Thymus (tissue), 11 donors: ENCODE results near the gene SCYGR8. TPM values are rescaled to one million over a fixed set of nuclear protein-coding genes. Genes with fewer than 3 reads are reported as not detected.

ENCODE experiments used
- DNase-seq, 9 donors: peaks; one replicate each; pipeline ENCODE4 v3.0.0-alpha.2; 2013; ENCODE audit warnings: low spot score in 9 of 9, low read depth in 6 of 9, missing footprints in 1 of 9
- H3K27ac ChIP-seq, 2 donors: one replicate each; pipeline ENCODE4 v1.5.1; 2013; ENCODE audit warnings: control low read depth in 1 of 2, low read depth in 1 of 2, low read length in 1 of 2, mild to moderate bottlenecking in 1 of 2, moderate library complexity in 1 of 2
- H3K27me3 ChIP-seq, 2 donors: one replicate each; pipeline ENCODE4 v1.5.1; 2013; ENCODE audit warnings: low read length in 1 of 2; ENCODE audit not compliant: control insufficient read depth in 2 of 2, insufficient read depth in 1 of 2
- H3K36me3 ChIP-seq, 2 donors: one replicate each; pipeline ENCODE4 v1.5.1; 2013; ENCODE audit warnings: low read length in 1 of 2, mild to moderate bottlenecking in 1 of 2, moderate library complexity in 1 of 2; ENCODE audit not compliant: control insufficient read depth in 2 of 2, insufficient read depth in 2 of 2
- H3K4me1 ChIP-seq, 2 donors: one replicate each; pipeline ENCODE4 v1.5.1; 2013; ENCODE audit warnings: low read length in 2 of 2; ENCODE audit not compliant: control insufficient read depth in 2 of 2, insufficient read depth in 2 of 2
- H3K4me3 ChIP-seq, 2 donors: one replicate each; pipeline ENCODE4 v1.5.1; 2013; ENCODE audit warnings: low read length in 2 of 2, control low read depth in 1 of 2, mild to moderate bottlenecking in 1 of 2
- H3K9me3 ChIP-seq, 2 donors: one replicate each; pipeline ENCODE4 v1.5.1; 2013; ENCODE audit warnings: low read length in 1 of 2, mild to moderate bottlenecking in 1 of 2; ENCODE audit not compliant: control insufficient read depth in 2 of 2, insufficient read depth in 1 of 2
- WGBS: extraction: QIAGEN DNeasy Blood & Tissue Kit; methylation state at CpG from one replicate; pipeline ENCODE4 v1.1.7; 2013; 5-methylcytosine and 5-hydroxymethylcytosine counted together
- polyA plus RNA-seq: library from polyadenylated mRNA; stranded (reverse); fragments of 200-250 nt; gene quantifications from one replicate; pipeline ENCODE4 v1.2.3, GENCODE V29; 2013
- total RNA-seq: library from RNA; stranded (reverse); fragments of 120-200 nt; gene quantifications from one replicate; pipeline ENCODE4 v1.2.4, GENCODE V29; 2013
- donor health status: healthy.

Gene SCYGR8
- total and polyA plus RNA-seq, 2 donors, result not detected

DNA sequence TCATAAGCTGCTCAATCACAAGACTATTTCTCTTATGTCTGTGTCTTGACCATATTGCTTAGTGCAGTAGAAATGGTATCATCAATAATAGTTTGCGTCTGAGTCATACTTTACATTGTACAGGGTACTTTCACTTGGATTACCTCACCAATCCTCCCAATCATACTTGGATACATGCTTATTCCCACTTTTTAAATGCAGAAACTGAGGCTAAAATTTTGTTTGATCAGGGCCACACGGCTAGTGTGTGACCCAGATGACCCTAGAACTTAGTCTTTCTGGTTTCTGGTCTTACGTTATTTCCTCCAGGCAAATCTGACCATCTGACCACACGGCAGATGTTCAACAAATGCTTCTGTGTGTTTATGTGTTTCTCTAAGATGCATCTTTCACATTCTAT is 44.1 kb downstream of the SCYGR8 start:
- Histone ChIP-seq H3K9me3 (no peaks in the 10 kb centered on the region), H3K36me3 (no peaks in the 10 kb centered on the region), H3K4me1 (no peaks in the 10 kb centered on the region), H3K27ac (no peak overlapping the region), H3K27me3 (no peaks in the 10 kb centered on the region), H3K4me3 (no peak overlapping the region)
- DNase-seq, result no peak
- 90% methylated on average over 4 of the region's 4 CpGs for WGBS

DNA sequence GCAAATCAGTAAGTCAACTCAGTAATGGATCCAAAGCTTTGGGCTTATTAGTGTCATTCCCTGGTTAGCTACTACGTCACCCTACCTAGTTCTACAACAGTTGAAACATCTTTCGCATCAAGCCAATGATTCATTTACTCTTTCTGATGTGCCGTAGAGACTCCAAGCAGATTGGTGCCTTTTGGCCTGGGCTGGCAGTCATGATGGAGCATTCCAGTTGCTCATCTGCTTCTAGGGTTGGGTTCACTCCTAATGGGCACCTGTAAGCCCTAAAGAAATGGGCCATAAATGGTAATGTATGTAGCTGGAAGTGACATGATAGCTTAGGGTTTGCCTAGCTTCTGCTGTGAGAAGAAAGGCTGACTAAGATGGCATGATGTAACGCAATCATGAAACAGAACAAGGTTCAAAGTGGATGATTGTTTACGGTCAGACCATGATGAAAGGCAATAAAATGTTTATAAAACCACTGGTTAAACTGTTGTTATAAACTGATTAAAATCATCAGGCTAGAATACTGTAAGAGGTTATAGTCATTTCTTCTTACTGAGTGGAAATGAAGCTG is 47.5 kb downstream of the SCYGR8 start:
- Histone ChIP-seq H3K4me1 (no peaks in the 10 kb centered on the region), H3K4me3 (no peak overlapping the region), H3K36me3 (no peaks in the 10 kb centered on the region), H3K9me3 (no peaks in the 10 kb centered on the region), H3K27ac (no peak overlapping the region), H3K27me3 (no peaks in the 10 kb centered on the region)
- WGBS, result 95% methylated on average over 5 of the region's 5 CpGs
- DNase-seq, result no peak

Other genes with a start within 250 kb of the SCYGR8 start
- gene SCYGR2, start 147.0 kb upstream of the SCYGR8 start, total RNA-seq, result not detected
- not detected for gene SCYGR2, start 147.0 kb upstream of the SCYGR8 start, polyA plus RNA-seq
- not detected for gene SCYGR3, start 131.1 kb upstream of the SCYGR8 start, total RNA-seq
- gene SCYGR3, start 131.1 kb upstream of the SCYGR8 start, polyA plus RNA-seq, result not detected
- not detected for gene SCYGR4, start 128.4 kb upstream of the SCYGR8 start, total RNA-seq
- gene SCYGR4, start 128.4 kb upstream of the SCYGR8 start, polyA plus RNA-seq, result not detected
- not detected for gene SCYGR5, start 79.1 kb upstream of the SCYGR8 start, total RNA-seq
- not detected for gene SCYGR5, start 79.1 kb upstream of the SCYGR8 start, polyA plus RNA-seq
- 0.57 TPM for gene SLC19A3, start 27.9 kb upstream of the SCYGR8 start, total RNA-seq
- gene SLC19A3, start 27.9 kb upstream of the SCYGR8 start, polyA plus RNA-seq, result 0.78 TPM
- gene SCYGR6, start 21.1 kb upstream of the SCYGR8 start, total RNA-seq, result not detected
- not detected for gene SCYGR6, start 21.1 kb upstream of the SCYGR8 start, polyA plus RNA-seq
- not detected for gene SCYGR7, start 17.6 kb upstream of the SCYGR8 start, total RNA-seq
- not detected for gene SCYGR7, start 17.6 kb upstream of the SCYGR8 start, polyA plus RNA-seq
- gene CCL20, start 67.9 kb downstream of the SCYGR8 start, total RNA-seq, result 2.8 TPM
- gene CCL20, start 67.9 kb downstream of the SCYGR8 start, polyA plus RNA-seq, result 15.0 TPM
- 0.28 TPM for gene DAW1, start 125.7 kb downstream of the SCYGR8 start, total RNA-seq
- 0.34 TPM for gene DAW1, start 125.7 kb downstream of the SCYGR8 start, polyA plus RNA-seq